Activated CD8-positive, alpha-beta memory T cell treated with anti-CD3 and anti-CD28 coated beads, Interleukin-2, amount 50 U/mL, for 4 hours (primary cell): ENCODE data around the gene CCDC88B.

Experiments
- DNase-seq: peaks from one replicate; pipeline ENCODE4 v3.0.0-alpha.2; 2020

The CCDC88B gene

DNA sequence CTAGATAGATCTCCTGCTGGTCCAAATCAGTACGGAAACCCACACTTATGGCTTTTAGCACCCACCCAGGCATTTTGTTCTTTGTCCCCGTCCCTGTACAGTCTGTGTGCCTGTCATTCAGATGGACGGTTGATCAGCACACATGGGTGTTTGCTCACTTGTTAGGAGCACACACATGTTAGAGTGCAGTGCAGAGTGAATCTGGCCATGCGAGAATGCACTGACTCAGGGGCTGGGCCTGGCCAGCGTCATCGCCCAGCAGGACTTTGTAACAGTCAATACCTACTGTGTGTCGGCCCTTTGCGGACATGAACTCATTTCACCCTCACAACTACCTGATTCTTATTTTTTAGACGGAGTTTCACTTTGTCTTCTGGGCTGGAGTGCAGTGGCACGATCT, 22.3 kb downstream of the CCDC88B start:
- DNase-seq, result no peak

GRCh38 chr11:64364435-64364834, 24.4 kb downstream of the CCDC88B start:
- no peak for DNase-seq

DNA sequence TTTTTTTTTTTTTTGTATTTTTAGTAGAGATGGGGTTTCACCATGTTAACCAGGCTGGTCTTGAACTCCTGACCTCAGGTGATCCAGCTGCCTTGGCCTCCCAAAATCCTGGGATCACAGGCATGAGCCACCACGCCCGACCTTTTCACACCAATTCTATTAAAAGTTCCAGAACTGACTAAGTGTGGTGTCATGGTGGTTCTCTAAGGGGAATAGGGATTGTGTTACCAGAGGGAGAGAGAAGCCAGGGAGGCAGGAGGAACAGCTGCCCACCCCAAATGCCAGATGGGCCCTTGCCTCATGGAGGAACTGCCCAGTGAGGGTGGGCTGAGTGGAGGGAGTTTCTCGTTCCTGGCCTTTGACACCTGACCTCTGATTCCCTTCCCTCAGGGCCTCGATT, 24.9 kb downstream of the CCDC88B start:
- DNase-seq, result no peak

DNA sequence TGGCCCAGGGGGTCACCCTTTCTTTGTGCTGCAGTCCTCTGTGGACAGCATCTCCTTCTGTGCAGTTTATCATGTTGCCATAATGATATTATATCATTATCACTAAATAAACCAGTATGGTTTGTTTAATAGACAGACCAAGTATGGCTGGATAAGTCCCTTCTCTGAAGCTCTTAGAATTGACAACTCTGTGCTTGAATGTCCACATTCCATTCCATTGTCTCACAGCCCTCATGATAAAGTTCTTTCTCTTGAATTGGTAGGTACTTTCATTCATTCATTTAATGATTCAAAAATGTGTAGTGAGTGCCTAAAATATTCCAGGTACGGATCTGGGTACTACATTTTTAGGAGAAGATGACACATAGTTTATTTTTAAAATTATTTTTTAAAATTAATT, 26.7 kb downstream of the CCDC88B start:
- DNase-seq, result no peak

DNA sequence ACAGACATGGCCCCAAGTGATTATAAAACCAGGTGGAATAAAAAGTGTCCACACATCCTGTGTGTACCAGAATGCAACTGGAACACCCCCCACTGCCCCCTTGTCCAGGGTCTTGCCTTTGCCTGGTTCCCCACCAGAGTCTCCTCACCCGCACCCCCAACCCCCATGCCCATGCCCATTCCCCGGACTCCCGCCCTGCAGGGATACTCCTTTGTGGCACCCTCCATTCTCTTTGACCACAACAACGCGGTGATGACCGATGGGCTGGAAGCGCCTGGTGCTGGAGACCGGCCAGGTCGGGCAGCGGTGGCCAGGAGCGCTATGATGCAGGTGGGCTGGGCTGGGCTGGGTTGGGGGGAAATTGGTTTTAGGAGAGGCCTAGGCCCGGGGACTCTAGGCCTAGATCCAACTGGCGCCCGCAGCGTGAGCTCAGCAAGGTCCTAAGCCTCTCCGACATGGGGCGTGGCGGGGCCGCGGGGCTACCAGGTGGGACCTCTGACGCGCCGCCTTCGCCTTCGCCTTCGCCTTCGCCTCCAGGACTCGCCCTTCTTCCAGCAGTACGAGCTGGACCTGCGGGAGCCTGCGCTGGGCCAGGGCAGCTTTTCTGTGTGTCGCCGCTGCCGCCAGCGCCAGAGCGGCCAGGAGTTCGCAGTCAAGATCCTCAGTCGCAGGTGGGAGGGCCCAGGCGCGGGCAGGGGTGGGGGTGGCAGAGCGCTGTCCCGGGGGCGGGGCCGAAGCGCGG, 28.1 kb downstream of the CCDC88B start:
- no peak for DNase-seq

- DNase-seq, result no peak
Measured at GRCh38 chr11:64368673-64369074, 28.7 kb downstream of the CCDC88B start.

DNA sequence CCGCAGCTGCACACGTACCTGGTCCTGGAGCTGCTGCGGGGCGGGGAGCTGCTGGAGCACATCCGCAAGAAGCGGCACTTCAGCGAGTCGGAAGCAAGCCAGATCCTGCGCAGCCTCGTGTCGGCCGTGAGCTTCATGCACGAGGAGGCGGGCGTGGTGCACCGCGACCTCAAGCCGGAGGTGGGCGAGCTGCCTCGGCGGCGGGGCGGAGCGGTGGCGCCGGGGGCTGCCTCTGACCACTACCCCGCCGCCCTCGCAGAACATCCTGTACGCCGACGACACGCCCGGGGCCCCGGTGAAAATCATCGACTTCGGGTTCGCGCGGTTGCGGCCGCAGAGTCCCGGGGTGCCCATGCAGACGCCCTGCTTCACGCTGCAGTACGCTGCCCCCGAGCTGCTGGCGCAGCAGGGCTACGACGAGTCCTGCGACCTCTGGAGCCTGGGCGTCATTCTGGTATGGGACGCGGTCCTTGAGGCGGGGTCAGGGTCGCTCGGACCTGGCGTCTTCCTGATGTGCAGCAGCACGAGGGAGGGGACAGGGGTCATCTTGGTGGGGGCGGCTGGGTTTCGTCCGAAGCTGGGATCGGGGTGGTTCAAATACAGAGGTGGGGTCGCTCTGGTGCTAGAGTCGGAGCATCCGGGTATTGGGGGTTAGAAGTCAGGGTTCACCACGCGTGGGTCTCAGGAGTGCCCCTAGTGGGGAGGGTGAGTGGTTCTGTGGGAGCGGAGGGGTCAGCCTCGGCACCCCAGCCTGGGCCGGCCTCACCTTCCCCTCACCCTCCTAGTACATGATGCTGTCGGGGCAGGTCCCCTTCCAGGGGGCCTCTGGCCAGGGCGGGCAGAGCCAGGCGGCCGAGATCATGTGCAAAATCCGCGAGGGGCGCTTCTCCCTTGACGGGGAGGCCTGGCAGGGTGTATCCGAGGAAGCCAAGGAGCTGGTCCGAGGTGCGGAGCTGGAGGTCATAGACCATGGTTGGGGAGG, 29.7 kb downstream of the CCDC88B start:
- no peak for DNase-seq

GRCh38 chr11:64371201-64371600, 31.2 kb downstream of the CCDC88B start:
- DNase-seq, result no peak

DNA sequence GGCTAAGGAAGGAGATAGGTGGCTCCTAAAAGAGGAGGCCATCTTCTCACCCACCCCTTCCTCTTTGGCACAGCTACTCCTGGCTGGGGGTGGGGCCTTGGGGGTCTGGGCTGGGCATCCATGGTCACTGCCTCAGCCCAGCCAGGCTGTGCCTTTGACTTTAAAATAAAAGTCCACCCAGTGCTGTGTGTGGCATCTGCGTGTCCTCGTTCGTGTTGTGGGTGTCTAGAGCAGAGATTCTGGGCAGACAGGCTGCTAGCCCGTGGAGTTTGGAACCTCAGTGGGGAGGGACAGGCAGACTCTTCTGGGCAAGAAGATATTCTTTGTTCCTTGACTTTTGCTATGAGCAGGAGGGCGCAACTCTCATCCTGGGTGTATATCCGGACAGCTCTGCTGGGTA, 32.0 kb downstream of the CCDC88B start:
- DNase-seq, result no peak

DNA sequence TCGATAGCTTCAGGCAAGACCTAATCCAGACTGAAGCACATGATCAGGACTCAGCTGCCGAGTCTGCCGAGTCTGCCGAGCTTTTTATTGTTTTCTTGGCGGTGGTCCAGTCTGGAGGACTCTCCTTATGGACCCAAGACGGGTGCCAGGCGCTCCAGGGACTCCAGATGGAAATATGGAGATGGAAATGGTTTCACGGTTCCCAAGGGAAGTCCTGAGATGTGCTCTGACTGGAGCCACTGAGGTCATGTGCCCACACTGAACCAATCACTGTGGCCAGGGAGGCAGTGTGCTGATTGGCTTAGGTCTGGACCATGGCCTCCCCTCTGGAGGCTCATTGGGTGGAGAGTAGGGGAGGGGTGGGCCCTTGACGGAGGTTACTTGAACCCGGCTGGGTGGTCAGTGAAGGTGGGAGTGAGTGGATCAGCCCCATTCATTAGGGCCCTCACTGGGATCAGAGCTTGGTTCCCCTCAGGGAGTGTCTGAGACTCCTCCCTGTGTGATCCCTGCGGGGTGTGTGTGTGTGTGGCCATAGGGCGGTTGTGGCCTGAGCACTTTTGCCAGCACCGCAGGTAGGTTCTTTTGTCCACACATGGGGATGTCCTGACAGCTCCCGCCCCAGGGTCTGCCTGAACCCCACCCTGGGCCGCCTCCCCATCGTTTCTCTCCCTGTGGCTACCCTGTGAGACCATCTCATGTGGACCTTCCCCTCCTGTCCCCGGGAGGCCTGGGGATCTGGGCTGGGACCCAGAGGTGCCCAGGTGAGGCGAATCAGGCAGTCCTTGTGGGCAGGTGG, 33.0 kb downstream of the CCDC88B start:
- no peak for DNase-seq

GRCh38 chr11:64373598-64373974, 33.6 kb downstream of the CCDC88B start:
- no peak for DNase-seq

GRCh38 chr11:64376071-64376470, 36.1 kb downstream of the CCDC88B start:
- no peak for DNase-seq

- DNase-seq, result no peak
Measured at GRCh38 chr11:64378335-64378880, 38.4 kb downstream of the CCDC88B start.

- DNase-seq, result no peak
Measured at GRCh38 chr11:64379160-64379559, 39.2 kb downstream of the CCDC88B start.

DNA sequence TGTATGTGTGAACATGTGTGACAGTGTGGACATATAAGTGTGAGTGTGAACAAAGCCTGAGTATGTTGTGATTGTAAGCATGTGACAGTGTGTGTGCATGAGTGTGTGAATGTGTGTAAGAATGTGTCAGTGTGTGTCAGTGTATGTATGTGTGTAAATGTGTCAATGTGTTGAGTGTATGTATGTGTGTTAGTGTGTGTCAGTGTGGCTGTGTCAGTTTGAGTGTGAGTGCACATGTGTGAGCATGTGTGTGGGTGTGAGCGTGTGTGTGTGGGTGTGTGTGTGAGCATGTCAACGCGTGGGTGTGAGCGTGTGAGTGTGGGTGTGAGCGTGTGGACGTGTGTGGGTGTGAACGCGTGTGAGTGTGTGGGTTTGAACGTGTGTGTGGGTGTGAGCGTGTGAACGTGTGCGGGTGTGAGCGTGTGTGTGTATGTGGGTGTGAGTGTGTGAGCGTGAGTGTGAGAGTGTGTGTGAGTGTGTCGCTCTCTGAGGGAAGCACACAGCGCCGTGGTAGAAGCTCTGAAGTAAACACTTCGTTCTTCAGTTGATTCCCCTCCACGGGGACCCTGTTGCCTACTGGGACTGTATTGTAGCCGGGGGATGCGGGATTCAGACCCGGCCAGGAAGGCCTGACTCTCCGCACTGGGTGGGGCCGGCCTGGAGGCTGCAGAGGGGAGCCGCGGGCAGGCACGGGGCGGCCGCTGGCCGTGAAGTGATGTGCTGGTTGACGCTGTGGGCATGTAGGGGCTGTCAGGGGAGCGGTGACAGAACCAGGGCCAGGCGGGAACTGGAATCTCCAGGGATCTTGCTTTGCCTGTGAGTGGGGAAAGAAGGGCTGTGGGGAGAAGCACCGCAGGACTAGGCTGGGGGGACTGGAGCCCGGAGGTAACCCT, 40.1 kb downstream of the CCDC88B start:
- DNase-seq, result no peak

GRCh38 chr11:64381350-64381749, 41.3 kb downstream of the CCDC88B start:
- no peak for DNase-seq

DNA sequence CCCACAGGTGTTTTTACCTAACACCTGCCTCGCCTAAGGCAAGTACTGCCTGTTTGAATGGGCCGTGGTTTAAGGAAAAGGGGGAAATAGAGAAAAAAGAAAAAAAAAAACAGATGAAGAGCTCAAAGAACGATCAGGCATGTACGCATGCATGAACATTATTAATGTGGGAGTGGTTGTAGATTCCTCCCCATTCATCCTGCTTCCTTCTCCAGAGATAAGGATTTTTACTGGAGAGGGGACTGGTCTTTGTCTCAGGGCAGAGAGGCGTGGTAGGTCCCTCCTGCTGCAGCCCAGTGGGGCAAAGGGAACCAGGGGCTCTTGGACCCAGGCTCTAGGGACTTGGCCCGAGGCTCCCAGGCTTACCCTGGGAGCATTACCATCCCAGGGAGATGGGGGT, 42.0 kb downstream of the CCDC88B start:
- no peak for DNase-seq

GRCh38 chr11:64382586-64382985, 42.6 kb downstream of the CCDC88B start:
- no peak for DNase-seq

- DNase-seq, result no peak
Measured at GRCh38 chr11:64383580-64383979, 43.6 kb downstream of the CCDC88B start.

- no peak for DNase-seq
Measured at GRCh38 chr11:64384028-64384737, 44.2 kb downstream of the CCDC88B start.
